Smooth muscle cell (in vitro differentiated cells): Measurements from ENCODE around the gene RNF212. TPM values are rescaled to one million over a fixed set of nuclear protein-coding genes. Genes with fewer than 3 reads are reported as not detected.

Experiments
- DNase-seq: peaks from one replicate; lab custom pipeline; 2025; ENCODE audit not compliant: unreplicated experiment; lab: John Stamatoyannopoulos, UW
- H2AFZ ChIP-seq: fragments of 200-600 bp; sonication (generic); 2 replicates; pipeline ENCODE4 v1.6.0; 2016; ENCODE audit warnings: antibody characterized with exemption, low read depth, mild to moderate bottlenecking
- H3F3A ChIP-seq: fragments of 200-600 bp; sonication (generic); 2 replicates; pipeline ENCODE4 v1.6.0; 2017; ENCODE audit warnings: antibody characterized with exemption, low read depth
- H3K27ac ChIP-seq: fragments of 200-600 bp; sonication (generic); 2 replicates; pipeline ENCODE4 v1.5.1; 2016; ENCODE audit warnings: low read depth, mild to moderate bottlenecking
- H3K27me3 ChIP-seq: fragments of 200-600 bp; sonication (generic); 2 replicates; pipeline ENCODE4 v1.6.1; 2016; ENCODE audit warnings: low read depth, mild to moderate bottlenecking
- H3K36me3 ChIP-seq: fragments of 200-600 bp; sonication (generic); 2 replicates; pipeline ENCODE4 v1.5.1; 2016; ENCODE audit warnings: low read depth
- H3K4me1 ChIP-seq: fragments of 200-600 bp; sonication (generic); 2 replicates; pipeline ENCODE4 v1.5.1; 2016; ENCODE audit warnings: low read depth
- H3K4me2 ChIP-seq: fragments of 200-600 bp; sonication (generic); 2 replicates; pipeline ENCODE4 v1.6.0; 2016; ENCODE audit warnings: mild to moderate bottlenecking
- H3K4me3 ChIP-seq: fragments of 200-600 bp; sonication (generic); 2 replicates; pipeline ENCODE4 v1.5.1; 2016; ENCODE audit warnings: mild to moderate bottlenecking
- H3K79me2 ChIP-seq: fragments of 200-600 bp; sonication (generic); 2 replicates; pipeline ENCODE4 v1.6.0; 2016; ENCODE audit warnings: low read depth, mild to moderate bottlenecking
- H3K9ac ChIP-seq: fragments of 200-600 bp; sonication (generic); 2 replicates; pipeline ENCODE4 v1.6.0; 2016; ENCODE audit warnings: low read depth
- H3K9me3 ChIP-seq: fragments of 200-600 bp; sonication (generic); replicated peaks from 2 replicates; pipeline ENCODE4 v1.5.1; 2016; ENCODE audit warnings: low read depth
- H4K20me1 ChIP-seq: fragments of 200-600 bp; sonication (generic); 2 replicates; pipeline ENCODE4 v1.6.0; 2016; ENCODE audit warnings: low read depth
- CTCF ChIP-seq: fragments of 200-600 bp; sonication (generic); IDR thresholded peaks from 2 replicates; pipeline ENCODE4 v1.5.1; 2017; ENCODE audit warnings: borderline replicate concordance, mild to moderate bottlenecking, antibody characterized with exemption; ENCODE audit not compliant: insufficient read depth, poor library complexity, severe bottlenecking
- WGBS: methylation state at CpG from one replicate; pipeline ENCODE4 v1.1.7; 2016; ENCODE audit warnings: low lambda C conversion rate; 5-methylcytosine and 5-hydroxymethylcytosine counted together
- polyA plus RNA-seq: library from polyadenylated mRNA; unstranded; fragments of >200 nt; fragmentation: Nextera tagmentation; extraction: Ambion mirVana; gene quantifications from 2 replicates; pipeline ENCODE4 v1.2.1, GENCODE V29; 2016
- total RNA-seq: library from RNA; depleted of rRNA; stranded (reverse); fragments of >200 nt; gene quantifications from 2 replicates; pipeline ENCODE4 v1.2.3, GENCODE V29; 2014

RNF212 gene
- total and polyA plus RNA-seq, 2 experiments from 2014 or later, result 1.3 to 4.6 TPM

DNA sequence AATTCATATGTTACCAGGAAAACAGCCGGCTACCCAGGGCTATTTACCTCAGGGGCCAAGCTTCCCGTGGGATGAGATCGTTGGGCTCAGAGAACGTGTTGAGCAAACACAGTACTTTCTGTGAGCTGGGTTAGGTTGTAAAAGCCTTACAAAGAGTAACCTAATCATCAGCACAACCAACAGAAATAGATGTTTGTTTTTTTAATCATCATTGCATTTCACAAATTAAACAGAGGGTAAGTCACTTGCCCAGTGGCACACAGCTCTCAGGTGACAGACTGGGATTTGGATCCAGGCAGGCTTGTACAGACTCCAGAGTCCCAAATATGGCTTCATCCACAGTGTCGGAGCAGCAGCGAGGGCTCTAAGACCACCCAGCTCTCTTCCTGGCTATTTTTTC lies 38.9 kb upstream of the RNF212 start:
- H3F3A ChIP-seq, result no peaks in the 10 kb centered on the region
- H3K9me3 ChIP-seq, result no peaks in the 10 kb centered on the region
- H3K4me3 ChIP-seq, result no peak overlapping the region
- no peaks in the 10 kb centered on the region for H3K79me2 ChIP-seq
- H3K27me3 ChIP-seq, result no peaks in the 10 kb centered on the region
- DNase-seq, result no peak
- no peaks in the 10 kb centered on the region for H3K4me1 ChIP-seq
- H4K20me1 ChIP-seq, result no peaks in the 10 kb centered on the region
- H3K4me2 ChIP-seq, result no peak overlapping the region
- no peak overlapping the region for H3K9ac ChIP-seq
- WGBS, result 79% methylated on average over 6 of the region's 6 CpGs
- TF ChIP-seq CTCF, result no peak
- H3K27ac ChIP-seq, result no peak overlapping the region
- H3K36me3 ChIP-seq, result no peaks in the 10 kb centered on the region
- no peak overlapping the region for H2AFZ ChIP-seq

DNA sequence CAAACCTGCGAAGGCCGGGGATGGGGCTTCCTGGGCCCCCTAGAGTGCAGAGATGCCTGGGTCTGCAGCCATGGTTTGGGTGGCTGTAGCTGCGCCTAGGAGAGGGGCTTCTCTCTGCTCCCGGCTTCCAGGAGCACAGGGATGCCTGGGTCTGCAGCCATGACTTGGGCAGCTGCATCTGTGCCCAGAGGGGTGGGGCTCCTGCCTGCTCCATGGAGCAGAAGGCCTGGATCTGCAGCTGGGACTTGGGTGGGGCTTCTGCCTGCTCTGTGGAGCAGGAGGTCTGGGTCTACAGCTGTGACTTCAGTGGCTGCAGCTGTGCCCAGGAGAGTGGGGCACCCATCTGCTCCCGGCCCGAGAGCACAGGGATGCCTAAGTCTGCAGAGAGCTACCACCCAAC lies 38.2 kb upstream of the RNF212 start:
- H3F3A ChIP-seq, result no peaks in the 10 kb centered on the region
- no peaks in the 10 kb centered on the region for H3K9me3 ChIP-seq
- no peak overlapping the region for H2AFZ ChIP-seq
- H3K27me3 ChIP-seq, result no peaks in the 10 kb centered on the region
- WGBS, result 96% methylated on average over 6 of the region's 6 CpGs
- H3K9ac ChIP-seq, result no peak overlapping the region
- no peak for TF ChIP-seq CTCF
- no peaks in the 10 kb centered on the region for H3K4me1 ChIP-seq
- no peaks in the 10 kb centered on the region for H3K36me3 ChIP-seq
- H3K4me3 ChIP-seq, result no peak overlapping the region
- H4K20me1 ChIP-seq, result no peaks in the 10 kb centered on the region
- DNase-seq, result no peak
- no peaks in the 10 kb centered on the region for H3K79me2 ChIP-seq
- no peak overlapping the region for H3K27ac ChIP-seq
- no peak overlapping the region for H3K4me2 ChIP-seq

DNA sequence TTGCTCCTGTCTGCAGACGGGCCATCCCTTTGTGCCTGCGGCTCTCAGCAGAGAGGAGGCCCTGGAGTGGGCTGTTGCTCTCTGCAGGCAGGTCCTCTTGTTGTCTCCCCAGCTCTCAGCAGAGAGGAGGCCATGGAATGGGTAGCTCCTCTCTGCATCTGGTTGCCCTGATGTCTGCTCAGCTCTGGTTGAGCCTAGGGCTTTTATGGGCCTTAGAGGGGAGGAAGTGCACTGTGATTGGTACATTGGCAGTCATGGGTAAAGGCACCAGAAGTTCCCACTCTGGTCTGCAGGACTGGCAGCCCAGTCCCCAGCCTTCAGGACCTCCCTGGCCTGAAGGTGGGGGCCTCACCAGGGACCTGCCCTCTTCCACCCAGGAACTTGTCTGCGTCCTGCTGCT lies 37.5 kb upstream of the RNF212 start:
- 77% methylated on average over 3 of the region's 3 CpGs for WGBS
- no peaks in the 10 kb centered on the region for H3K36me3 ChIP-seq
- TF ChIP-seq CTCF, result no peak

DNA sequence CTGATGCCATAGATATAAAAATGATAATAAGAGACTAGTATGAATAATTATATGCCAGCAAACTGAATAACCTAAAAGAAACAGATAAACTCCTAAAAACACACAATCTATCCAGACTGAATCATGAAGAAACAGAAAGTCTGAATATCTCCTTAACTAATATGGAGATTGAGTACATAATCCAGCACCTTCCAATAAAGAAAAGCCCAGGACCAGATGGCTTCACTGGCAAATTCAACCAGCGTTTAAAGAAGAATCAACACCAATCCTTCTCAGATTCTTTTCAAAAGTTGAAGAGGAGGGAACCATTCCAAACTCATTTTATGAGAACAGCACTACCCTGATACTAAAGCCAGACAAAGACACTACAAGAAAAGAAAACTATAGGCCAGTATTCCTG lies 26.5 kb upstream of the RNF212 start:
- peaks cover 20% of the 10 kb centered on the region for H3K27me3 ChIP-seq
- no peaks in the 10 kb centered on the region for H4K20me1 ChIP-seq
- no peak overlapping the region for H3K27ac ChIP-seq
- no peak overlapping the region for H3K9ac ChIP-seq
- H3K4me3 ChIP-seq, result no peak overlapping the region
- no peaks in the 10 kb centered on the region for H3K79me2 ChIP-seq
- no peaks in the 10 kb centered on the region for H3K36me3 ChIP-seq
- no peaks in the 10 kb centered on the region for H3K4me1 ChIP-seq
- no peak overlapping the region for H2AFZ ChIP-seq
- H3F3A ChIP-seq, result no peaks in the 10 kb centered on the region
- H3K9me3 ChIP-seq, result no peaks in the 10 kb centered on the region
- H3K4me2 ChIP-seq, result no peak overlapping the region
- WGBS, result 84% methylated on average over 1 of the region's 1 CpG
- TF ChIP-seq CTCF, result no peak
- DNase-seq, result no peak

More for the DNA sequence above, 37.5 kb upstream of the RNF212 start:
- Histone ChIP-seq H3K4me3 (no peak overlapping the region), H3K27ac (no peak overlapping the region), H3K79me2 (no peaks in the 10 kb centered on the region), H3K9me3 (no peaks in the 10 kb centered on the region), H2AFZ (no peak overlapping the region), H3K4me2 (no peak overlapping the region), H3K27me3 (no peaks in the 10 kb centered on the region), H4K20me1 (no peaks in the 10 kb centered on the region), H3K4me1 (no peaks in the 10 kb centered on the region), H3F3A (no peaks in the 10 kb centered on the region), H3K9ac (no peak overlapping the region)
- DNase-seq, result no peak
